ENCODE results near the gene PKNOX2.

DNA sequence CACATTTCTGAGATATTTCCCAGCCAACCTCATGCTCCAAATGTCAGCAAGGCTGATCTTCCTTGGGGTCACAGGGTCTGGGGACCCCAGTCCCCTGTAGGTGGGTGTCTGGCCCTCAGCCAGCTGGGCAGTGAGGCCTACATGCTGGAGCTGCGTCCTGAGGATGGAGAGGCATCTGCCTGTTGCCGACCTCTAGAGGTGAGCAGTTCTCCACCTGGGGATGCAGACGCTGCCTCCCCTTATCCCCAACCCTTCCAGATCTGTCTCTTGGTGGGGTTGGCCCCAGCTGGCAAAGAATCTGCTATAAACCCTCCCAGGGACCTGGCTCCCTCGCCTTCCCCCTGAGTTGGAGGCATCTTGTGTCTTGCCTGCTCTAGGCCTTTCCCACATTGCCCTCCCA, 79.6 kb downstream of the PKNOX2 start:
- TF ChIP-seq, protein P1, sequence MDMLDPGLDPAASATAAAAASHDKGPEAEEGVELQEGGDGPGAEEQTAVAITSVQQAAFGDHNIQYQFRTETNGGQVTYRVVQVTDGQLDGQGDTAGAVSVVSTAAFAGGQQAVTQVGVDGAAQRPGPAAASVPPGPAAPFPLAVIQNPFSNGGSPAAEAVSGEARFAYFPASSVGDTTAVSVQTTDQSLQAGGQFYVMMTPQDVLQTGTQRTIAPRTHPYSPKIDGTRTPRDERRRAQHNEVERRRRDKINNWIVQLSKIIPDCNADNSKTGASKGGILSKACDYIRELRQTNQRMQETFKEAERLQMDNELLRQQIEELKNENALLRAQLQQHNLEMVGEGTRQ (IDR thresholded peaks at IDR 0.05; ENCODE audit: borderline replicate concordance, low read depth, low read length), result no peak
- TF ChIP-seq CTCF (IDR thresholded peaks at IDR 0.05 in 2 of 3, conservative IDR thresholded peaks at IDR 0.05 in 1 of 3; ENCODE audit: control insufficient read depth in 2 of 3, extremely low read depth in 1 of 3, insufficient read depth in 1 of 3, low read depth in 3 of 3, low read length in 3 of 3) (no peak), SMAD5 (IDR thresholded peaks at IDR 0.05; ENCODE audit: low read depth) (no peak), ZNF274 (IDR thresholded peaks at IDR 0.05; ENCODE audit: insufficient read depth, insufficient read length) (no peak), SP1 (IDR thresholded peaks at IDR 0.05; ENCODE audit: low read depth, low read length) (no peak), EZH2 (IDR thresholded peaks at IDR 0.05; ENCODE audit: borderline replicate concordance, control insufficient read depth, low read depth, low read length) (no peak), HDGF (IDR thresholded peaks at IDR 0.05) (no peak), POLR2A (IDR thresholded peaks at IDR 0.05; ENCODE audit: low read depth, low read length) (no peak), NR2C1 (IDR thresholded peaks at IDR 0.05) (no peak), PKNOX1 (IDR thresholded peaks at IDR 0.05) (no peak), ATF2 (IDR thresholded peaks at IDR 0.05; ENCODE audit: low read length) (no peak)
- TF ChIP-seq, protein P2, sequence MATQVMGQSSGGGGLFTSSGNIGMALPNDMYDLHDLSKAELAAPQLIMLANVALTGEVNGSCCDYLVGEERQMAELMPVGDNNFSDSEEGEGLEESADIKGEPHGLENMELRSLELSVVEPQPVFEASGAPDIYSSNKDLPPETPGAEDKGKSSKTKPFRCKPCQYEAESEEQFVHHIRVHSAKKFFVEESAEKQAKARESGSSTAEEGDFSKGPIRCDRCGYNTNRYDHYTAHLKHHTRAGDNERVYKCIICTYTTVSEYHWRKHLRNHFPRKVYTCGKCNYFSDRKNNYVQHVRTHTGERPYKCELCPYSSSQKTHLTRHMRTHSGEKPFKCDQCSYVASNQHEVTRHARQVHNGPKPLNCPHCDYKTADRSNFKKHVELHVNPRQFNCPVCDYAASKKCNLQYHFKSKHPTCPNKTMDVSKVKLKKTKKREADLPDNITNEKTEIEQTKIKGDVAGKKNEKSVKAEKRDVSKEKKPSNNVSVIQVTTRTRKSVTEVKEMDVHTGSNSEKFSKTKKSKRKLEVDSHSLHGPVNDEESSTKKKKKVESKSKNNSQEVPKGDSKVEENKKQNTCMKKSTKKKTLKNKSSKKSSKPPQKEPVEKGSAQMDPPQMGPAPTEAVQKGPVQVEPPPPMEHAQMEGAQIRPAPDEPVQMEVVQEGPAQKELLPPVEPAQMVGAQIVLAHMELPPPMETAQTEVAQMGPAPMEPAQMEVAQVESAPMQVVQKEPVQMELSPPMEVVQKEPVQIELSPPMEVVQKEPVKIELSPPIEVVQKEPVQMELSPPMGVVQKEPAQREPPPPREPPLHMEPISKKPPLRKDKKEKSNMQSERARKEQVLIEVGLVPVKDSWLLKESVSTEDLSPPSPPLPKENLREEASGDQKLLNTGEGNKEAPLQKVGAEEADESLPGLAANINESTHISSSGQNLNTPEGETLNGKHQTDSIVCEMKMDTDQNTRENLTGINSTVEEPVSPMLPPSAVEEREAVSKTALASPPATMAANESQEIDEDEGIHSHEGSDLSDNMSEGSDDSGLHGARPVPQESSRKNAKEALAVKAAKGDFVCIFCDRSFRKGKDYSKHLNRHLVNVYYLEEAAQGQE (IDR thresholded peaks at IDR 0.05; ENCODE audit: low read depth, low read length), result no peak
- TF ChIP-seq, protein P3, sequence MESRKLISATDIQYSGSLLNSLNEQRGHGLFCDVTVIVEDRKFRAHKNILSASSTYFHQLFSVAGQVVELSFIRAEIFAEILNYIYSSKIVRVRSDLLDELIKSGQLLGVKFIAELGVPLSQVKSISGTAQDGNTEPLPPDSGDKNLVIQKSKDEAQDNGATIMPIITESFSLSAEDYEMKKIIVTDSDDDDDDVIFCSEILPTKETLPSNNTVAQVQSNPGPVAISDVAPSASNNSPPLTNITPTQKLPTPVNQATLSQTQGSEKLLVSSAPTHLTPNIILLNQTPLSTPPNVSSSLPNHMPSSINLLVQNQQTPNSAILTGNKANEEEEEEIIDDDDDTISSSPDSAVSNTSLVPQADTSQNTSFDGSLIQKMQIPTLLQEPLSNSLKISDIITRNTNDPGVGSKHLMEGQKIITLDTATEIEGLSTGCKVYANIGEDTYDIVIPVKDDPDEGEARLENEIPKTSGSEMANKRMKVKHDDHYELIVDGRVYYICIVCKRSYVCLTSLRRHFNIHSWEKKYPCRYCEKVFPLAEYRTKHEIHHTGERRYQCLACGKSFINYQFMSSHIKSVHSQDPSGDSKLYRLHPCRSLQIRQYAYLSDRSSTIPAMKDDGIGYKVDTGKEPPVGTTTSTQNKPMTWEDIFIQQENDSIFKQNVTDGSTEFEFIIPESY (IDR thresholded peaks at IDR 0.05), result no peak

All from GM12878 (cell line).